Upper lobe of right lung (tissue), 1 donor: Measurements from ENCODE around the gene ACYP2. TPM values are rescaled to one million over a fixed set of nuclear protein-coding genes. Genes with fewer than 3 reads are reported as not detected.
"Not testable (repeated sequence)": the region's sequence is repeated elsewhere in the genome, so short reads cannot be mapped to it uniquely, and the experiment has no call there.

Experiments used
- ATAC-seq: fragments of 200-7000 bp; cut with Tn5 transposase; one replicate; pipeline ENCODE4 v1.9.1; 2020; ENCODE audit warnings: mild to moderate bottlenecking, moderate library complexity
- DNase-seq: peaks from one replicate; pipeline ENCODE4 v3.0.0-alpha.2; 2020
- H3K27ac ChIP-seq: fragments of 200-600 bp; one replicate; pipeline ENCODE4 v1.8.0; 2022
- H3K27me3 ChIP-seq: fragments of 200-600 bp; one replicate; pipeline ENCODE4 v1.8.0; 2022; ENCODE audit warnings: mild to moderate bottlenecking
- H3K36me3 ChIP-seq: fragments of 200-600 bp; one replicate; pipeline ENCODE4 v1.8.0; 2022
- H3K4me1 ChIP-seq: fragments of 200-600 bp; one replicate; pipeline ENCODE4 v1.8.0; 2022
- H3K4me3 ChIP-seq: fragments of 200-600 bp; one replicate; pipeline ENCODE4 v1.8.0; 2022; ENCODE audit warnings: mild to moderate bottlenecking
- H3K9me3 ChIP-seq: fragments of 200-600 bp; one replicate; pipeline ENCODE4 v1.8.0; 2022
- intact Hi-C: fragments of 100-400 bp; cut with DNase I; formaldehyde crosslinking; loops from one replicate; pipeline ENCODE4 v1.11.0; 2022
- total RNA-seq: library from RNA; stranded (reverse); fragmentation: NEBNext Ultra II Directional; extraction: Animal tissue kit (Norgen Biotek cat#: 25700); gene quantifications from one replicate; pipeline ENCODE4 v1.2.1, GENCODE V29; 2021
- TF ChIP-seq, protein P1 (sequence below): fragments of 200-600 bp; IDR thresholded peaks from one replicate; pipeline ENCODE4 v1.8.0; 2022; ENCODE audit warnings: antibody characterized with exemption
- donor health status: DM: no; HTN: yes; CAD: no; lungs with severe emphysema.

Gene ACYP2
- total RNA-seq, 1 donor from 2014 or later = 14.0 TPM

DNA sequence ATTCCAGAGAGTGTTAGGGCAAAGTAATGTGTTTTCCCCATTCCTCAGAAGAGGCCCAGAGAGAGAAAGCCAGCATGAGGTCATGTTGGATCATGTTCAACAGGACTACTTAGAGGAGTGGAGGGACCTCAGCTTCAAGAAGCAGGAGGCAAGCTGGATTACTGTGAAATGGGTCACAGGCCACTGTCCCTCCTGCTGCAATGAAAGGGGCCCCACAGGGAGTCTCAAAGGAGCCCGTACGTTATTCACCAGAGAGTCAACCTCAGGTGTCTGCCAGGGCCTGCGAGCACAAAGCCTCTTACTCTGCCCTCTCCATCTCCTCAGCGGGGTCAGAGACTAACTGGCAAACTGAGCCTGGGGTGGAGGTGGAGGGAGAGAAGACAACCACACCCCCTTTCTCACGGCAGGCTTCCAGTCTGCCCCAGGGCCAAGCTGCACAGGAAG lies 27.2 kb upstream of the ACYP2 start:
- H3K27ac ChIP-seq = no peak overlapping the region
- DNase-seq (no peak), ATAC-seq (peak; percentile 46)
- H3K27me3 ChIP-seq = no peaks in the 10 kb centered on the region
- TF ChIP-seq, protein P1, sequence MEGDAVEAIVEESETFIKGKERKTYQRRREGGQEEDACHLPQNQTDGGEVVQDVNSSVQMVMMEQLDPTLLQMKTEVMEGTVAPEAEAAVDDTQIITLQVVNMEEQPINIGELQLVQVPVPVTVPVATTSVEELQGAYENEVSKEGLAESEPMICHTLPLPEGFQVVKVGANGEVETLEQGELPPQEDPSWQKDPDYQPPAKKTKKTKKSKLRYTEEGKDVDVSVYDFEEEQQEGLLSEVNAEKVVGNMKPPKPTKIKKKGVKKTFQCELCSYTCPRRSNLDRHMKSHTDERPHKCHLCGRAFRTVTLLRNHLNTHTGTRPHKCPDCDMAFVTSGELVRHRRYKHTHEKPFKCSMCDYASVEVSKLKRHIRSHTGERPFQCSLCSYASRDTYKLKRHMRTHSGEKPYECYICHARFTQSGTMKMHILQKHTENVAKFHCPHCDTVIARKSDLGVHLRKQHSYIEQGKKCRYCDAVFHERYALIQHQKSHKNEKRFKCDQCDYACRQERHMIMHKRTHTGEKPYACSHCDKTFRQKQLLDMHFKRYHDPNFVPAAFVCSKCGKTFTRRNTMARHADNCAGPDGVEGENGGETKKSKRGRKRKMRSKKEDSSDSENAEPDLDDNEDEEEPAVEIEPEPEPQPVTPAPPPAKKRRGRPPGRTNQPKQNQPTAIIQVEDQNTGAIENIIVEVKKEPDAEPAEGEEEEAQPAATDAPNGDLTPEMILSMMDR = no peak
- H3K4me1 ChIP-seq = no peaks in the 10 kb centered on the region
- no peaks in the 10 kb centered on the region for H3K9me3 ChIP-seq
- no peaks in the 10 kb centered on the region for H3K36me3 ChIP-seq
- no peak overlapping the region for H3K4me3 ChIP-seq
- intact Hi-C loops = no loop called here

DNA sequence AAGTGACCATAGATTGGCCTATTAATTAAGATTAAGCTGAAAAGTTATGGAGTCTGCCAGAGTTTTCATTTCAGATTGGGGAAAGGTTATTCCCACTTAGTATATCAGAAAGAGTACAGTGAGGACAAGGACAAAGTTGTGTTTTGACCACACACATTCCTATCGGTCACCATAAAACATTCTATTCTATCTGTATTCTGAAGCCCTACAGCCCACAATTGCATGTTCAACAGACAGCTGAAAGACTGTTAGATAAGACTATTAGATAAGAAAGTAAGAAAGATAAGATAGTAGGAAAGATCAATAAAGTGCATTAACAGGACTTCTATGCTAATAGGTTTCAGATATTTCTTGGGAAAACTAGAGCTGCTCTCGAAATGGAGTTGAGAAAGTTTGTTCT lies 26.7 kb upstream of the ACYP2 start:
- H3K4me1 ChIP-seq = no peaks in the 10 kb centered on the region
- H3K4me3 ChIP-seq = no peak overlapping the region
- DNase-seq (no peak), ATAC-seq (no peak)
- no peaks in the 10 kb centered on the region for H3K9me3 ChIP-seq
- intact Hi-C loops = no loop called here
- H3K36me3 ChIP-seq = no peaks in the 10 kb centered on the region
- no peaks in the 10 kb centered on the region for H3K27me3 ChIP-seq
- H3K27ac ChIP-seq = no peak overlapping the region
- TF ChIP-seq, protein P1 = no peak

DNA sequence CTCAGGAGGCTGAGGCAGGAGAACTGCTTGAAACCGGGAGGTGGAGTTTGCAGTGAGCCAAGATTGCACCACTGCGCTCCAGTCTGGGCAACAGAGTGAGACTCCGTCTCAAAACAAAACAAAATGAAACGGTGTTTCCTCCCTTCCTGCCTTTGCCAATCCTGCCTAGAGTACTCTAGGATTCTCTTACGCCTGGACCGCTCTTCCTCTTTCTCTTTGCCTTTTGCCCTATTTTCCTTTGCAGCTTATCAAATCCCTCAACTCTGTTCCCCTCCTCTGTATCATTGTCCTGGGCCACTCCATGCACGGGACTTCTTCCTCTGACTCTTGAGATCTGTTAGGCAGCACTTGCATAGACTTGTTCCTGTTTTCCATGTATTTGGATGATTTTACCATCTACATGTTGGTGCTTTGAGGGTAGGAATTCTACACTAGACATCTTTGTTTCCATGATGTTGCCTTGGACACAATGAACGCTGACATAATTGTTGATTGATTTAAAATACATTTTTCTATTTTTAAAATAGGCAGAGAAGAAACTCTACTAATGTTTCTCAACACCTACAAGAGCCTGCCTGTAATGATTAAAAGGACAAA lies 24.8 kb upstream of the ACYP2 start:
- no peak for DNase-seq
- H3K27me3 ChIP-seq = no peaks in the 10 kb centered on the region

DNA sequence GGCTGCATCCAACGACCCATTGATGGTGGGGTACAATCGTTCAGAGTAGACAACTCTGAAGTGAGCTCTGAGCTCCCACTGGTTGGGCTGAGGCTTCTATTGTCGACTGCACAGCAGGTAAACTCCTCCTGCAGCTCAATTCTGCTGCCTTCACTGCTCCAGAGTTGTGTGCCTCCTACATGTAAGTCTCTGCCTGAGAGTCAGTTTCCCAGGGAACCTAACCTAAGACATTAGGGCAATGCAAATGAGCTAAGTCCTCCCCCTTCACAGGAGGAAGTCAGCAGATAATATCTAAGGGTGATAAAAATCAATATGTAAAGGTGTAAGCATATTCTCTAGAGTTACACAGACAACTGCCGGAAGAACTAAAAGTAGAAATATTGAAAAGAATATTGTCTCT lies 22.5 kb upstream of the ACYP2 start:
- intact Hi-C loops = no loop called here
- DNase-seq = no peak
- H3K4me3 ChIP-seq = no peak overlapping the region
- H3K4me1 ChIP-seq = no peaks in the 10 kb centered on the region
- no peak overlapping the region for H3K27ac ChIP-seq
- no peaks in the 10 kb centered on the region for H3K9me3 ChIP-seq
- ATAC-seq = no peak
- H3K36me3 ChIP-seq = no peaks in the 10 kb centered on the region
- TF ChIP-seq, protein P1 = no peak
- no peaks in the 10 kb centered on the region for H3K27me3 ChIP-seq

More for the DNA sequence above, 24.8 kb upstream of the ACYP2 start:
- peak; percentile 71 for ATAC-seq
- H3K36me3 ChIP-seq = no peaks in the 10 kb centered on the region
- no peak overlapping the region for H3K27ac ChIP-seq
- intact Hi-C loops = no loop called here
- no peaks in the 10 kb centered on the region for H3K9me3 ChIP-seq
- no peaks in the 10 kb centered on the region for H3K4me1 ChIP-seq
- H3K4me3 ChIP-seq = no peak overlapping the region
- TF ChIP-seq, protein P1 = no peak

DNA sequence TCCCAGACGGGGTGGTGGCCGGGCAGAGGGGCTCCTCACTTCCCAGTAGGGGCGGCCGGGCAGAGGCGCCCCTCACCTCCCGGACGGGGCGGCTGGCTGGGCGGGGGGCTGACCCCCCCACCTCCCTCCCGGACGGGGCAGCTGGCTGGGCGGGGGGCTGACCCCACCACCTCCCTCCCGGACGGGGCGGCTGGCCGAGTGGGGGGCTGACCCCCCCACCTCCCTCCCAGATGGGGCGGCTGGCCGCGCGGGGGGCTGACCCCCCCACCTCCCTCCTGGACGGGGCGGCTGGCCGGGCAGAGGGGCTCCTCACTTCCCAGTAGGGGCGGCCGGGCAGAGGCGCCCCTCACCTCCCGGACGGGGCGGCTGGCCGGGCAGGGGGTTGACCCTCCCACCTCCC lies 20.0 kb upstream of the ACYP2 start:
- not testable (repeated sequence) for DNase-seq

DNA sequence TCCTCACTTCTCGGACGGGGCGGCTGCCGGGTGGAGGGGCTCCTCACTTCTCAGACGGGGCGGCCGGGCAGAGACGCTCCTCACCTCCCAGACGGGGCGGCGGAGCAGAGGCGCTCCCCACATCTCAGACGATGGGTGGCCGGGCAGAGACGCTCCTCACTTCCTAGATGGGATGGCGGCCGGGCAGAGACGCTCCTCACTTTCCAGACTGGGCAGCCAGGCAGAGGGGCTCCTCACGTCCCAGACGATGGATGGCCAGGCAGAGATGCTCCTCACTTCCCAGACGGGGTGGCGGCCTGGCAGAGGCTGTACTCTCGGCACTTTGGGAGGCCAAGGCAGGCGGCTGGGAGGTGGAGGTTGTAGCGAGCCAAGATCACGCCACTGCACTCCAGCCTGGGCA lies 19.3 kb upstream of the ACYP2 start:
- H3K4me3 ChIP-seq, intact Hi-C loops, H3K9me3 ChIP-seq, DNase-seq, H3K27ac ChIP-seq, ATAC-seq, H3K4me1 ChIP-seq, H3K36me3 ChIP-seq, H3K27me3 ChIP-seq: not testable (repeated sequence)

More for the DNA sequence above, 20.0 kb upstream of the ACYP2 start:
- H3K9me3 ChIP-seq, H3K36me3 ChIP-seq, H3K27ac ChIP-seq, H3K27me3 ChIP-seq, H3K4me3 ChIP-seq, ATAC-seq, H3K4me1 ChIP-seq, intact Hi-C loops: not testable (repeated sequence)

DNA sequence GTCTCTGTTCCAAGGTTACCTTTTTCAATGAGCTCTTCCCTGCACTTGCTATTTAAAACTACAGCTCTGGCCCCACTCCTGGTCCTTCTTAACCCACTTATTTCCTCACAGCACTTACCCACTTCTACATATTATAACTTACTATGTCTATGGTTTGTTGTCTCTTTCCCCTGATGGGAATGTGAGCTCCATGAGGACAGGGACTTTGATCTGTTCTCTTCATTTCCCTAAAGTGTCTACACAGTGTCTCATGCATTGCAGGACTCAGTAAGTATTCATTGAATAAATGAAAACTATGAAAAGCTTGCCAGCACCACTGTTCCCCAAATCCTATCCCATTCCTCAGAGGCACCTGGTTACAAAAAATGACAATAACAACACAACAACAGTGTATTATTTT lies 18.3 kb upstream of the ACYP2 start:
- no peaks in the 10 kb centered on the region for H3K36me3 ChIP-seq
- intact Hi-C loops = no loop called here
- no peaks in the 10 kb centered on the region for H3K27me3 ChIP-seq
- TF ChIP-seq, protein P1 = no peak
- no peaks in the 10 kb centered on the region for H3K4me1 ChIP-seq
- H3K9me3 ChIP-seq = no peaks in the 10 kb centered on the region
- H3K4me3 ChIP-seq = no peak overlapping the region
- H3K27ac ChIP-seq = no peak overlapping the region
- DNase-seq (no peak), ATAC-seq (no peak)
